Germinal center (tissue), 1 donor: ENCODE data around the gene CST8.

Experiments
- DNase-seq: peaks from one replicate; pipeline ENCODE4 v3.0.0; 2012; ENCODE audit warnings: mixed read lengths, low spot score

The CST8 gene

GRCh38 chr20:23524146-23524545, 33.2 kb downstream of the CST8 start:
- no peak for DNase-seq

- no peak for DNase-seq
These were observed 35.9 kb downstream of the CST8 start for GRCh38 chr20:23526850-23527249.

GRCh38 chr20:23528867-23529431, 38.0 kb downstream of the CST8 start:
- DNase-seq: no peak

- DNase-seq: no peak
These were observed 40.1 kb downstream of the CST8 start for GRCh38 chr20:23530937-23531567.

- DNase-seq: no peak
These were observed 41.6 kb downstream of the CST8 start for GRCh38 chr20:23532533-23532932.

- no peak for DNase-seq
These were observed 42.2 kb downstream of the CST8 start for GRCh38 chr20:23533161-23533560.

- no peak for DNase-seq
These were observed 44.1 kb downstream of the CST8 start for GRCh38 chr20:23534801-23535593.

GRCh38 chr20:23536328-23536974, 45.5 kb downstream of the CST8 start:
- no peak for DNase-seq

GRCh38 chr20:23537030-23537429, 46.1 kb downstream of the CST8 start:
- no peak for DNase-seq

- DNase-seq: no peak
These were observed 49.7 kb downstream of the CST8 start for GRCh38 chr20:23540624-23541023.

- no peak for DNase-seq
These were observed 50.4 kb downstream of the CST8 start for GRCh38 chr20:23541330-23541729.

- DNase-seq: no peak
These were observed 50.9 kb downstream of the CST8 start for GRCh38 chr20:23541776-23542175.

- no peak for DNase-seq
These were observed 51.9 kb downstream of the CST8 start for GRCh38 chr20:23542801-23543200.

- DNase-seq: no peak
These were observed 53.2 kb downstream of the CST8 start for GRCh38 chr20:23544133-23544532.
